SK-N-SH (cell line): ENCODE results near the gene MEX3A. TPM values are rescaled to one million over a fixed set of nuclear protein-coding genes. Genes with fewer than 3 reads are reported as not detected.

Experiments
- CTCF ChIA-PET: fragments of 300-600, 350-600 bp; formaldehyde crosslinking; extraction: SDS; loops from one replicate; lab custom pipeline; 2021; lab: Yijun Ruan, JAX
- POLR2A ChIA-PET: fragments of 350-600 bp; sonication (Branson Sonifier 250); formaldehyde crosslinking; extraction: SDS; loops from one replicate; lab custom pipeline; 2020; ENCODE audit warnings: antibody characterized with exemption, inconsistent platforms; lab: Yijun Ruan, JAX
- DNase-seq: peaks from one replicate; pipeline ENCODE4 v3.0.0; 2012
- H2AFZ ChIP-seq: fragments of 200-600 bp; sonication (generic); 2 replicates; pipeline ENCODE4 v1.8.1; 2016; ENCODE audit warnings: antibody characterized with exemption, mild to moderate bottlenecking, low read depth
- H3F3A ChIP-seq: fragments of 200-600 bp; sonication (generic); replicated peaks from 2 replicates; pipeline ENCODE3; 2016; ENCODE audit warnings: antibody characterized with exemption, mild to moderate bottlenecking; ENCODE audit not compliant: insufficient read depth
- H3K27ac ChIP-seq, 2 experiments: fragments of 200-500 bp in 1 of 2; fragments of 200-600 bp in 1 of 2; sonication (Bioruptor generic) in 1 of 2; sonication (generic), shearing (Covaris generic) in 1 of 2; 2 replicates each; pipeline versions ENCODE4 v1.5.1 to v1.6.1; 2014 to 2016; ENCODE audit warnings: low read depth in 2 of 2, inconsistent platforms in 1 of 2, low read length in 1 of 2, mild to moderate bottlenecking in 1 of 2, mixed read lengths in 1 of 2
- H3K27me3 ChIP-seq: fragments of 200-600 bp; sonication (generic), shearing (Covaris generic); 2 replicates; pipeline ENCODE4 v1.6.1; 2016; ENCODE audit warnings: mixed run types; ENCODE audit not compliant: insufficient read depth
- H3K36me3 ChIP-seq, 2 experiments: fragments of 200-500 bp in 1 of 2; fragments of 200-600 bp in 1 of 2; sonication (Bioruptor generic) in 1 of 2; sonication (generic) in 1 of 2; replicated peaks in 1 of 2; 2 replicates each; pipeline versions ENCODE3 to v1.5.1; 2014 to 2016; ENCODE audit warnings: low read length in 1 of 2, mild to moderate bottlenecking in 1 of 2; ENCODE audit not compliant: insufficient read depth in 2 of 2, control insufficient read depth in 1 of 2
- H3K4me1 ChIP-seq, 2 experiments: fragments of 200-500 bp in 1 of 2; fragments of 200-600 bp in 1 of 2; sonication (Bioruptor generic) in 1 of 2; sonication (generic), shearing (Covaris generic) in 1 of 2; 2 replicates each; pipeline versions ENCODE4 v1.5.1 to v1.6.1; 2014 to 2016; ENCODE audit warnings: low read depth in 1 of 2, low read length in 1 of 2, mixed run types in 1 of 2; ENCODE audit not compliant: insufficient read depth in 2 of 2, control insufficient read depth in 1 of 2
- H3K4me2 ChIP-seq: fragments of 200-600 bp; sonication (generic), shearing (Covaris generic); 2 replicates; pipeline ENCODE4 v1.6.1; 2017; ENCODE audit warnings: mixed run types
- H3K4me3 ChIP-seq, 2 experiments: fragments of 200-500 bp in 1 of 2; fragments of 200-600 bp in 1 of 2; sonication (Bioruptor generic) in 1 of 2; sonication (generic), shearing (Covaris generic) in 1 of 2; 2 replicates each; pipeline versions ENCODE4 v1.5.1 to v1.8.1; 2014 to 2016; ENCODE audit warnings: low read depth in 2 of 2, inconsistent platforms in 1 of 2, low read length in 1 of 2, mild to moderate bottlenecking in 1 of 2, mixed read lengths in 1 of 2, moderate library complexity in 1 of 2
- H3K79me2 ChIP-seq: fragments of 200-600 bp; sonication (generic); 2 replicates; pipeline ENCODE4 v1.8.1; 2017; ENCODE audit warnings: mild to moderate bottlenecking; ENCODE audit not compliant: insufficient read depth
- H3K9ac ChIP-seq: fragments of 200-600 bp; sonication (generic); 2 replicates; pipeline ENCODE4 v1.6.1; 2017; ENCODE audit warnings: mixed run types
- H3K9me2 ChIP-seq: fragments of 200-600 bp; sonication (generic); 2 replicates; pipeline ENCODE4 v1.6.1; 2017; ENCODE audit warnings: mixed run types
- H3K9me3 ChIP-seq: fragments of 200-600 bp; sonication (generic); 2 replicates; pipeline ENCODE4 v1.6.1; 2017; ENCODE audit warnings: mixed run types, mild to moderate bottlenecking, moderate library complexity
- H4K20me1 ChIP-seq: fragments of 200-600 bp; sonication (generic); 2 replicates; pipeline ENCODE4 v1.6.1; 2017; ENCODE audit warnings: mild to moderate bottlenecking, mixed run types; ENCODE audit not compliant: insufficient read depth
- EP300 ChIP-seq, 2 experiments: IDR thresholded peaks; 2 replicates each; pipeline versions ENCODE4 v1.4.0 to v1.6.1; 2012; ENCODE audit warnings: borderline replicate concordance in 1 of 2, low read depth in 1 of 2, low read length in 1 of 2
- FOSL2 ChIP-seq: IDR thresholded peaks from 2 replicates; pipeline ENCODE4 v1.4.0; 2012; ENCODE audit warnings: low read depth, mild to moderate bottlenecking, moderate library complexity, borderline replicate concordance
- FOXJ3 ChIP-seq: sonication (generic); formaldehyde crosslinking; IDR thresholded peaks from 2 replicates; pipeline ENCODE4 v1.5.1; 2020; ENCODE audit warnings: mild to moderate bottlenecking, missing genetic modification reagents
- GATA2 ChIP-seq: sonication (generic); formaldehyde crosslinking; IDR thresholded peaks from 2 replicates; pipeline ENCODE4 v1.5.0; 2020; ENCODE audit warnings: mild to moderate bottlenecking, missing genetic modification reagents
- JUND ChIP-seq: IDR thresholded peaks from 2 replicates; pipeline ENCODE4 v1.4.0; 2012
- MEF2A ChIP-seq: IDR thresholded peaks from 2 replicates; pipeline ENCODE4 v1.4.0; 2012; ENCODE audit warnings: low read depth, borderline replicate concordance
- MXI1 ChIP-seq: IDR thresholded peaks from 2 replicates; pipeline ENCODE4 v1.6.1; 2012; ENCODE audit warnings: mild to moderate bottlenecking, low read depth, low read length, improper control_type of control experiment
- RAD21 ChIP-seq: IDR thresholded peaks from 2 replicates; pipeline ENCODE4 v1.6.1; 2012; ENCODE audit warnings: mild to moderate bottlenecking, low read length
- SMC3 ChIP-seq: IDR thresholded peaks from 2 replicates; pipeline ENCODE4 v1.6.1; 2012; ENCODE audit warnings: low read depth, low read length, improper control_type of control experiment
- WGBS: methylation state at CpG from one replicate; pipeline ENCODE4 v1.1.6; 2017; ENCODE audit warnings: low lambda C conversion rate; 5-methylcytosine and 5-hydroxymethylcytosine counted together
- polyA plus RNA-seq, 3 experiments: library from polyadenylated mRNA; depleted of rRNA; stranded (reverse); fragments of >200 nt; gene quantifications; 2 replicates each; pipeline ENCODE4 v1.2.3, GENCODE V29; 2012
- TF ChIP-seq, protein P1 (sequence below): IDR thresholded peaks from 2 replicates; pipeline ENCODE4 v1.6.1; 2012; ENCODE audit warnings: mild to moderate bottlenecking, low read depth, low read length, moderate library complexity
- TF ChIP-seq, protein P2 (sequence below): fragments of 200-600 bp; sonication (generic); IDR thresholded peaks from 2 replicates; pipeline ENCODE4 v1.6.1; 2017; ENCODE audit warnings: antibody characterized with exemption, mild to moderate bottlenecking, moderate library complexity
- TF ChIP-seq, protein P3 (sequence below): IDR thresholded peaks from 2 replicates; pipeline ENCODE4 v1.4.0; 2012; ENCODE audit warnings: low read depth, borderline replicate concordance
- TF ChIP-seq, protein P4 (sequence below): fragments of 150-350 bp; IDR thresholded peaks from 2 replicates; pipeline ENCODE4 v1.6.1; 2017; ENCODE audit warnings: antibody characterized with exemption, low read length, low read depth, borderline replicate concordance
- TF ChIP-seq, protein P5 (sequence below): IDR thresholded peaks from 2 replicates; pipeline ENCODE4 v1.4.0; 2012; ENCODE audit warnings: low read depth

MEX3A gene
- polyA plus RNA-seq, 1 of the 3 experiments (the other 2 are of a cell fraction), result 16.2 TPM

DNA sequence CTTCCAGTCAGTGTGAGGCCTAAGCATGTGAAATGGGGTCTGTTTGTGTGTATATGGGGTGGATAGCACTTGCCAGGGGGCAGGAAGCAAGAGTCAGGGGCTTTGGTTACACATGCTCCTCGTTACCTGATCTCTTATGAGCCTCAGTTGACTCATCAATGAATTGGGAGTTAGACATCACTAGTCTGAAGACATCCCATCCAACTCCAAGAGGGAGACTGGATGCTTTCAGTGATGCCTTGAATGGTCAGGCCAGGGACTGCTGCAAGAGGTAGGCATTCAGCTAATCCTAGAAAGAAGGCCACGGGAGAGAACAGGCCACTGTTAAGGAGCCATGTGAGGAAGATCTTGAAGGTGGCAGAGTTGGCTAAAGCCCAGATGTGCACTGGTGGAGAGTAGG, 15.0 kb downstream of the MEX3A start (continued):
- TF ChIP-seq, protein P1, sequence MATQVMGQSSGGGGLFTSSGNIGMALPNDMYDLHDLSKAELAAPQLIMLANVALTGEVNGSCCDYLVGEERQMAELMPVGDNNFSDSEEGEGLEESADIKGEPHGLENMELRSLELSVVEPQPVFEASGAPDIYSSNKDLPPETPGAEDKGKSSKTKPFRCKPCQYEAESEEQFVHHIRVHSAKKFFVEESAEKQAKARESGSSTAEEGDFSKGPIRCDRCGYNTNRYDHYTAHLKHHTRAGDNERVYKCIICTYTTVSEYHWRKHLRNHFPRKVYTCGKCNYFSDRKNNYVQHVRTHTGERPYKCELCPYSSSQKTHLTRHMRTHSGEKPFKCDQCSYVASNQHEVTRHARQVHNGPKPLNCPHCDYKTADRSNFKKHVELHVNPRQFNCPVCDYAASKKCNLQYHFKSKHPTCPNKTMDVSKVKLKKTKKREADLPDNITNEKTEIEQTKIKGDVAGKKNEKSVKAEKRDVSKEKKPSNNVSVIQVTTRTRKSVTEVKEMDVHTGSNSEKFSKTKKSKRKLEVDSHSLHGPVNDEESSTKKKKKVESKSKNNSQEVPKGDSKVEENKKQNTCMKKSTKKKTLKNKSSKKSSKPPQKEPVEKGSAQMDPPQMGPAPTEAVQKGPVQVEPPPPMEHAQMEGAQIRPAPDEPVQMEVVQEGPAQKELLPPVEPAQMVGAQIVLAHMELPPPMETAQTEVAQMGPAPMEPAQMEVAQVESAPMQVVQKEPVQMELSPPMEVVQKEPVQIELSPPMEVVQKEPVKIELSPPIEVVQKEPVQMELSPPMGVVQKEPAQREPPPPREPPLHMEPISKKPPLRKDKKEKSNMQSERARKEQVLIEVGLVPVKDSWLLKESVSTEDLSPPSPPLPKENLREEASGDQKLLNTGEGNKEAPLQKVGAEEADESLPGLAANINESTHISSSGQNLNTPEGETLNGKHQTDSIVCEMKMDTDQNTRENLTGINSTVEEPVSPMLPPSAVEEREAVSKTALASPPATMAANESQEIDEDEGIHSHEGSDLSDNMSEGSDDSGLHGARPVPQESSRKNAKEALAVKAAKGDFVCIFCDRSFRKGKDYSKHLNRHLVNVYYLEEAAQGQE, result no peak
- TF ChIP-seq, protein P2, sequence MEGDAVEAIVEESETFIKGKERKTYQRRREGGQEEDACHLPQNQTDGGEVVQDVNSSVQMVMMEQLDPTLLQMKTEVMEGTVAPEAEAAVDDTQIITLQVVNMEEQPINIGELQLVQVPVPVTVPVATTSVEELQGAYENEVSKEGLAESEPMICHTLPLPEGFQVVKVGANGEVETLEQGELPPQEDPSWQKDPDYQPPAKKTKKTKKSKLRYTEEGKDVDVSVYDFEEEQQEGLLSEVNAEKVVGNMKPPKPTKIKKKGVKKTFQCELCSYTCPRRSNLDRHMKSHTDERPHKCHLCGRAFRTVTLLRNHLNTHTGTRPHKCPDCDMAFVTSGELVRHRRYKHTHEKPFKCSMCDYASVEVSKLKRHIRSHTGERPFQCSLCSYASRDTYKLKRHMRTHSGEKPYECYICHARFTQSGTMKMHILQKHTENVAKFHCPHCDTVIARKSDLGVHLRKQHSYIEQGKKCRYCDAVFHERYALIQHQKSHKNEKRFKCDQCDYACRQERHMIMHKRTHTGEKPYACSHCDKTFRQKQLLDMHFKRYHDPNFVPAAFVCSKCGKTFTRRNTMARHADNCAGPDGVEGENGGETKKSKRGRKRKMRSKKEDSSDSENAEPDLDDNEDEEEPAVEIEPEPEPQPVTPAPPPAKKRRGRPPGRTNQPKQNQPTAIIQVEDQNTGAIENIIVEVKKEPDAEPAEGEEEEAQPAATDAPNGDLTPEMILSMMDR, result no peak
- TF ChIP-seq EP300 (IDR thresholded peaks at IDR 0.05; ENCODE audit: borderline replicate concordance in 1 of 2, low read depth in 1 of 2, low read length in 1 of 2) (no peak), MXI1 (no peak), GATA2 (CRISPR knock-in tag) (no peak), MEF2A (no peak), SMC3 (no peak)
- TF ChIP-seq, all 33 proteins: peak for 0

DNA sequence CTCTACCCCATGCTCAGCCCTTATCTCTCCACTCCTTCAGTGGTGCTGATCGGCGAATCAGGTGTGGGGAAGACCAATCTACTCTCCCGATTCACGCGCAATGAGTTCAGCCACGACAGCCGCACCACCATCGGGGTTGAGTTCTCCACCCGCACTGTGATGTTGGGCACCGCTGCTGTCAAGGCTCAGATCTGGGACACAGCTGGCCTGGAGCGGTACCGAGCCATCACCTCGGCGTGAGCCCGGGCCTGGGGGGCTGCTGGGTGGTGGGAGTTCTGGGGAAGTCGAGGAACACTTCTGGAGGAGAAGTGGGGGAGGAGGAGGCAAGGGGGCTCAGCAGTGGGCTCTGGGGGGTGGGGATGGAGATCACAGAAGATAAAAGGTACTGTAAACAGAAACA, 16.4 kb downstream of the MEX3A start:
- no peak for DNase-seq
- 95% methylated on average over 16 of the region's 16 CpGs for WGBS
- Histone ChIP-seq H2AFZ (no peak overlapping the region), H3F3A (peaks cover 15% of the 10 kb centered on the region), H3K4me1 (peaks cover 8 to 14% of the 10 kb centered on the region in 2 experiments; a peak in 2 of 4 replicates), H3K27me3 (no peaks in the 10 kb centered on the region), H3K79me2 (no peaks in the 10 kb centered on the region), H3K4me2 (no peak overlapping the region), H4K20me1 (no peaks in the 10 kb centered on the region), H3K4me3 (no peak overlapping the region), H3K9me2 (no peaks in the 10 kb centered on the region), H3K9me3 (no peaks in the 10 kb centered on the region), H3K9ac (no peak overlapping the region), H3K27ac (no peak overlapping the region), H3K36me3 (no peaks in the 10 kb centered on the region)
- ChIA-PET POLR2A (interaction anchor here (2.0 kb wide), 1 partner anchor 45 kb away, joined by 6 read pairs; the partner anchor contains the start of gene SSR2), CTCF (interaction anchor here (0.6 to 5.0 kb wide), 58 partner anchors 8 to 974 kb away, joined by 3 to 45 read pairs (median 4); partner anchors contain the start of genes KHDC4, LAMTOR2, SSR2 and TMEM79)
- TF ChIP-seq FOSL2, result no peak
- TF ChIP-seq, protein P3, sequence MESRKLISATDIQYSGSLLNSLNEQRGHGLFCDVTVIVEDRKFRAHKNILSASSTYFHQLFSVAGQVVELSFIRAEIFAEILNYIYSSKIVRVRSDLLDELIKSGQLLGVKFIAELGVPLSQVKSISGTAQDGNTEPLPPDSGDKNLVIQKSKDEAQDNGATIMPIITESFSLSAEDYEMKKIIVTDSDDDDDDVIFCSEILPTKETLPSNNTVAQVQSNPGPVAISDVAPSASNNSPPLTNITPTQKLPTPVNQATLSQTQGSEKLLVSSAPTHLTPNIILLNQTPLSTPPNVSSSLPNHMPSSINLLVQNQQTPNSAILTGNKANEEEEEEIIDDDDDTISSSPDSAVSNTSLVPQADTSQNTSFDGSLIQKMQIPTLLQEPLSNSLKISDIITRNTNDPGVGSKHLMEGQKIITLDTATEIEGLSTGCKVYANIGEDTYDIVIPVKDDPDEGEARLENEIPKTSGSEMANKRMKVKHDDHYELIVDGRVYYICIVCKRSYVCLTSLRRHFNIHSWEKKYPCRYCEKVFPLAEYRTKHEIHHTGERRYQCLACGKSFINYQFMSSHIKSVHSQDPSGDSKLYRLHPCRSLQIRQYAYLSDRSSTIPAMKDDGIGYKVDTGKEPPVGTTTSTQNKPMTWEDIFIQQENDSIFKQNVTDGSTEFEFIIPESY, result no peak
- TF ChIP-seq, protein P2, result no peak
- no peak for TF ChIP-seq RAD21
- TF ChIP-seq, protein P4, sequence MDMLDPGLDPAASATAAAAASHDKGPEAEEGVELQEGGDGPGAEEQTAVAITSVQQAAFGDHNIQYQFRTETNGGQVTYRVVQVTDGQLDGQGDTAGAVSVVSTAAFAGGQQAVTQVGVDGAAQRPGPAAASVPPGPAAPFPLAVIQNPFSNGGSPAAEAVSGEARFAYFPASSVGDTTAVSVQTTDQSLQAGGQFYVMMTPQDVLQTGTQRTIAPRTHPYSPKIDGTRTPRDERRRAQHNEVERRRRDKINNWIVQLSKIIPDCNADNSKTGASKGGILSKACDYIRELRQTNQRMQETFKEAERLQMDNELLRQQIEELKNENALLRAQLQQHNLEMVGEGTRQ, result no peak
- TF ChIP-seq, protein P5, sequence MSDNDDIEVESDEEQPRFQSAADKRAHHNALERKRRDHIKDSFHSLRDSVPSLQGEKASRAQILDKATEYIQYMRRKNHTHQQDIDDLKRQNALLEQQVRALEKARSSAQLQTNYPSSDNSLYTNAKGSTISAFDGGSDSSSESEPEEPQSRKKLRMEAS, result no peak
- no peak for TF ChIP-seq SMC3
- TF ChIP-seq EP300 (IDR thresholded peaks at IDR 0.05; ENCODE audit: borderline replicate concordance in 1 of 2, low read depth in 1 of 2, low read length in 1 of 2), result no peak
- no peak for TF ChIP-seq JUND
- TF ChIP-seq MXI1, result no peak
- TF ChIP-seq FOXJ3 (CRISPR knock-in tag), result no peak
